ENCODE results near the gene ZIM2.

The ZIM2 gene

DNA sequence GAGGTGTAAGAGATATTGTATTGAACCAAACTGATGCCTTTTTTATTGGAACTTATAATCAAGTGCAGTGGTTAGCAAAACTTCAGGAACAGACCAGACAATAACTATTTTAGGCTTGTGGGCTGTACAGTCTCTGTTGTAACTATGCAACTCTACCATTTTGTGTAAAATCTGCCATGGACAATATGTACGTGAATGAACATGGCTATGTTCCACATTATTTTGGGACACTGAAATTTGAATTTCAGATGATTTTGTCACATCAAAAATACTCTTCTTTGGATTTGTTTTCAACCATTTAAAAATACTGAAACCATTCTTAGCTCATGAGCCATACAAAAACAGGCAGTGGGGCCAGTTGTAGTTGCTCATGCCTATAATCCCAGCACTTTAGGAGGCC is 27.9 kb upstream of the ZIM2 start:
- TF ChIP-seq, protein P1, sequence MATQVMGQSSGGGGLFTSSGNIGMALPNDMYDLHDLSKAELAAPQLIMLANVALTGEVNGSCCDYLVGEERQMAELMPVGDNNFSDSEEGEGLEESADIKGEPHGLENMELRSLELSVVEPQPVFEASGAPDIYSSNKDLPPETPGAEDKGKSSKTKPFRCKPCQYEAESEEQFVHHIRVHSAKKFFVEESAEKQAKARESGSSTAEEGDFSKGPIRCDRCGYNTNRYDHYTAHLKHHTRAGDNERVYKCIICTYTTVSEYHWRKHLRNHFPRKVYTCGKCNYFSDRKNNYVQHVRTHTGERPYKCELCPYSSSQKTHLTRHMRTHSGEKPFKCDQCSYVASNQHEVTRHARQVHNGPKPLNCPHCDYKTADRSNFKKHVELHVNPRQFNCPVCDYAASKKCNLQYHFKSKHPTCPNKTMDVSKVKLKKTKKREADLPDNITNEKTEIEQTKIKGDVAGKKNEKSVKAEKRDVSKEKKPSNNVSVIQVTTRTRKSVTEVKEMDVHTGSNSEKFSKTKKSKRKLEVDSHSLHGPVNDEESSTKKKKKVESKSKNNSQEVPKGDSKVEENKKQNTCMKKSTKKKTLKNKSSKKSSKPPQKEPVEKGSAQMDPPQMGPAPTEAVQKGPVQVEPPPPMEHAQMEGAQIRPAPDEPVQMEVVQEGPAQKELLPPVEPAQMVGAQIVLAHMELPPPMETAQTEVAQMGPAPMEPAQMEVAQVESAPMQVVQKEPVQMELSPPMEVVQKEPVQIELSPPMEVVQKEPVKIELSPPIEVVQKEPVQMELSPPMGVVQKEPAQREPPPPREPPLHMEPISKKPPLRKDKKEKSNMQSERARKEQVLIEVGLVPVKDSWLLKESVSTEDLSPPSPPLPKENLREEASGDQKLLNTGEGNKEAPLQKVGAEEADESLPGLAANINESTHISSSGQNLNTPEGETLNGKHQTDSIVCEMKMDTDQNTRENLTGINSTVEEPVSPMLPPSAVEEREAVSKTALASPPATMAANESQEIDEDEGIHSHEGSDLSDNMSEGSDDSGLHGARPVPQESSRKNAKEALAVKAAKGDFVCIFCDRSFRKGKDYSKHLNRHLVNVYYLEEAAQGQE (IDR thresholded peaks at IDR 0.05; ENCODE audit: insufficient replicate concordance, low read depth), result no peak
- no peak for TF ChIP-seq POLR2AphosphoS5 (IDR thresholded peaks at IDR 0.05; ENCODE audit: low read depth)
- no peak for TF ChIP-seq GABPA (IDR thresholded peaks at IDR 0.05; ENCODE audit: low read depth)
- no peak for TF ChIP-seq SPI1 (IDR thresholded peaks at IDR 0.05; ENCODE audit: borderline replicate concordance, low read depth)
- TF ChIP-seq, protein P2, sequence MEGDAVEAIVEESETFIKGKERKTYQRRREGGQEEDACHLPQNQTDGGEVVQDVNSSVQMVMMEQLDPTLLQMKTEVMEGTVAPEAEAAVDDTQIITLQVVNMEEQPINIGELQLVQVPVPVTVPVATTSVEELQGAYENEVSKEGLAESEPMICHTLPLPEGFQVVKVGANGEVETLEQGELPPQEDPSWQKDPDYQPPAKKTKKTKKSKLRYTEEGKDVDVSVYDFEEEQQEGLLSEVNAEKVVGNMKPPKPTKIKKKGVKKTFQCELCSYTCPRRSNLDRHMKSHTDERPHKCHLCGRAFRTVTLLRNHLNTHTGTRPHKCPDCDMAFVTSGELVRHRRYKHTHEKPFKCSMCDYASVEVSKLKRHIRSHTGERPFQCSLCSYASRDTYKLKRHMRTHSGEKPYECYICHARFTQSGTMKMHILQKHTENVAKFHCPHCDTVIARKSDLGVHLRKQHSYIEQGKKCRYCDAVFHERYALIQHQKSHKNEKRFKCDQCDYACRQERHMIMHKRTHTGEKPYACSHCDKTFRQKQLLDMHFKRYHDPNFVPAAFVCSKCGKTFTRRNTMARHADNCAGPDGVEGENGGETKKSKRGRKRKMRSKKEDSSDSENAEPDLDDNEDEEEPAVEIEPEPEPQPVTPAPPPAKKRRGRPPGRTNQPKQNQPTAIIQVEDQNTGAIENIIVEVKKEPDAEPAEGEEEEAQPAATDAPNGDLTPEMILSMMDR (IDR thresholded peaks at IDR 0.05; ENCODE audit: insufficient read depth, low read length), result no peak
- H3K27ac ChIP-seq (replicated peaks), result no peak overlapping the region
- H3K27me3 ChIP-seq (ENCODE audit: insufficient read depth, poor library complexity, severe bottlenecking), result no peaks in the 10 kb centered on the region
- DNase-seq (ENCODE audit: low read depth in 1 of 2, low spot score in 1 of 2), result no peak
- H3K4me3 ChIP-seq (replicated peaks; ENCODE audit: insufficient read depth, low read length), result no peak overlapping the region

DNA sequence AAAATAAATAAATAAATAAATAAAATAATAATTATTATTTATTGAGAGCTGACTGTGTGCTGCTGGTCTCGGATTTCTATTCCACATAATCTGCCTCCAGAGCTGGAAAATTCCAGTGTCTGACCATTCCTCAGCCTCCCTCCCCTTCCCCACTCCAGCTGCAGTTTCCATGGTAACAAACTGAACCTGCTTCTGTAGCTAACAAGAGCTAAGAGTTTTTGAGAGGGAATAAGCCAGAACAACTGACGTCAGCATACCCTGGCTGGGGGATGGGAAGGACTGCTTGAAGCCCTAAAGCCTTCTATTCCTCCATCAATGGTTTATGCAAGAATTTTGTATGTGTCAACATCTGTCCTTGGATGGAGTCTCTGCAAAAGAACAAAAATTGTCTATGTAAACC is 26.0 kb upstream of the ZIM2 start:
- DNase-seq (ENCODE audit: low read depth in 1 of 2, low spot score in 1 of 2), result no peak
- no peaks in the 10 kb centered on the region for H3K27me3 ChIP-seq (ENCODE audit: insufficient read depth, poor library complexity, severe bottlenecking)
- no peak overlapping the region for H3K27ac ChIP-seq (replicated peaks)
- TF ChIP-seq, protein P1 (IDR thresholded peaks at IDR 0.05; ENCODE audit: insufficient replicate concordance, low read depth), result no peak
- no peak for TF ChIP-seq SPI1 (IDR thresholded peaks at IDR 0.05; ENCODE audit: borderline replicate concordance, low read depth)
- TF ChIP-seq POLR2AphosphoS5 (IDR thresholded peaks at IDR 0.05; ENCODE audit: low read depth), result no peak
- TF ChIP-seq, protein P2 (IDR thresholded peaks at IDR 0.05; ENCODE audit: insufficient read depth, low read length), result no peak
- no peak for TF ChIP-seq GABPA (IDR thresholded peaks at IDR 0.05; ENCODE audit: low read depth)
- H3K4me3 ChIP-seq (replicated peaks; ENCODE audit: insufficient read depth, low read length), result no peak overlapping the region

DNA sequence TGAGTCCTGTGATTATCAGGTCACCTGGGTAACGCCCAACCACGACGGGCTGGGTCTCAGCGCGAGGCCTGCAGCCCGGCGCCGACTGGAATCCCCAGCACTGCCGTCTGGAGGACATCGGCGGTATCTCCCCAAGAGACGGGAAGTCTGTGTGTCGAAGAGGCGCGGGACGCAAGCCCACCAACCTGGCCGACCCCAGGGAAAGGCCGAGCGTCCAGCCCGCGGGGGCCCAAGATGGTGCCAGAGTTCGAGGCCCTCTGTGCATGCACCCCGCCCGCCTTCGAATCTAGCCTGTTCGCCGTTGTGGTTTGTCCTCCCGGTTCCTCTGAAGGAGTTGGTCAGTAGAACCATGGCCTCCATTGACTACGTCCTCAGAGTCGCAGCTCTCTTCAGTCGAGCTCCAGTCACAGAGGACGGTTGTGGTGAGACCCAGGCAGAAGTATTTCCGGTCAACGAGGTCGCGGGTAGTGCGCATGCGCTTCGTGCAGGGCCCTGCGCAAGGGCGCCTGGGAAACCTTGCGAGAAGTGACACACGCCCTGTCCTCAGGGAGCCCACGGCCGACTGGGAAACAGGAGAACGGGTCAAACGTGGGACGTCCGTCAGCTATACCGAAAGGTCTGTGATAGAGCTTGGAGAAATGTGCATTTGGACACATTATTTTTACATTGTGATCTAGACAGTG is 24.1 kb upstream of the ZIM2 start:
- no peak for DNase-seq (ENCODE audit: low read depth in 1 of 2, low spot score in 1 of 2)
- TF ChIP-seq SPI1 (IDR thresholded peaks at IDR 0.05; ENCODE audit: borderline replicate concordance, low read depth), result no peak
- no peak for TF ChIP-seq POLR2AphosphoS5 (IDR thresholded peaks at IDR 0.05; ENCODE audit: low read depth)
- TF ChIP-seq, protein P1 (IDR thresholded peaks at IDR 0.05; ENCODE audit: insufficient replicate concordance, low read depth), result no peak
- TF ChIP-seq GABPA (IDR thresholded peaks at IDR 0.05; ENCODE audit: low read depth), result no peak
- TF ChIP-seq, protein P2 (IDR thresholded peaks at IDR 0.05; ENCODE audit: insufficient read depth, low read length), result no peak
- Histone ChIP-seq H3K27me3 (ENCODE audit: insufficient read depth, poor library complexity, severe bottlenecking) (no peaks in the 10 kb centered on the region), H3K4me3 (replicated peaks; ENCODE audit: insufficient read depth, low read length) (no peak overlapping the region), H3K27ac (replicated peaks) (no peak overlapping the region)

All from HL-60 (cell line).